ENCODE results near the gene STARD3NL.
"Not testable (repeated sequence)": the region's sequence is repeated elsewhere in the genome, so short reads cannot be mapped to it uniquely, and the experiment has no call there.

The STARD3NL gene

DNA sequence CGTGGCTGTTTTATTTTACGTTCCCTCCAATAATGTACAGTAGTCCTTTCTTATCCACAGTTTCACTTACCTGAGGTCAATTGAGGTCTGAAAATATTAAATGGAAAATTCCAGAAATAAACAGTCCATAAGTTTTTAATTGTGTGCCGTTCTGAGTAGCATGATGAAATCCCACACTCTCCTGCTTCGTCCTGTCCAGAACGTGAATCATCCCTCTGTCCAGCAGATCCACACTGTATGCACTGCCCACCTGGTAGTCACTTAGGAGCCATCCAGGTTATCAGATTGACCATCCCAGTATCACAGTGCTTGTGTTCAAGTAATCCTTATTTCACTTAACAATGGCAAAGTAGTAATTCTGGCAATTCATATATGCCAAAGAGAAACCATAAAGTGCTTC is 46.3 kb downstream of the STARD3NL start:
- no peak for DNase-seq

DNA sequence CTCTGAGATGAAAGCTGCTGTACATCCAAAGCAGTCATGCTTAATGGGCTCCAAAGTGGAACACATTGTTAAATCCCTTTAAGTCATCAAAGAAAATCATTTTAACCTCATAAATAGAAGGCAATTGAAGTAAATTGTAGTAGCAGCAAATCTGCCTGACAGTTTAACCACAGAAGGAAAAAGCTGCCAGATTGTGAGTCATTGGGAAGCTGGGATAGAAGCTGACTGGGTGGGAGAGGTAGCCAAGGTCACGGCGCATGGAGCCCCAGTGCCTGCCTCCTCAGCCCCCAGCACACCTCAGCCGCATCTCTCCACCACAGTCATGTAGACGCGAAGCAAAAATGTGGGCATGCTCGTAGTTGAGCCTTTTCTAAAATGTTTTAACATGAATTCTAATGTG is 51.3 kb downstream of the STARD3NL start:
- no peak for DNase-seq

DNA sequence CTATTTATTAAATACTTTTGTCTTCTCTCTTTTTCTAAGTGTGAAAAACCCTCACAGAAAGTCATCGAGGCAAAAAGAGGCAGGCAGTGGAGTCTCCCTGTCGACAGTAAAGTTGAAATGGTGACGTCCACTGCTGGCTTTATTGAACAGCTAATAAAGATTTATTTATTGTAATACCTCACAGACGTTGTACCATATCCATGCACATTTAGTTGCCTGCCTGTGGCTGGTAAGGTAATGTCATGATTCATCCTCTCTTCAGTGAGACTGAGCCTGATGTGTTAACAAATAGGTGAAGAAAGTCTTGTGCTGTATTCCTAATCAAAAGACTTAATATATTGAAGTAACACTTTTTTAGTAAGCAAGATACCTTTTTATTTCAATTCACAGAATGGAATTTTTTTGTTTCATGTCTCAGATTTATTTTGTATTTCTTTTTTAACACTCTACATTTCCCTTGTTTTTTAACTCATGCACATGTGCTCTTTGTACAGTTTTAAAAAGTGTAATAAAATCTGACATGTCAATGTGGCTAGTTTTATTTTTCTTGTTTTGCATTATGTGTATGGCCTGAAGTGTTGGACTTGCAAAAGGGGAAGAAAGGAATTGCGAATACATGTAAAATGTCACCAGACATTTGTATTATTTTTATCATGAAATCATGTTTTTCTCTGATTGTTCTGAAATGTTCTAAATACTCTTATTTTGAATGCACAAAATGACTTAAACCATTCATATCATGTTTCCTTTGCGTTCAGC is 52.0 kb downstream of the STARD3NL start:
- no peak for DNase-seq

DNA sequence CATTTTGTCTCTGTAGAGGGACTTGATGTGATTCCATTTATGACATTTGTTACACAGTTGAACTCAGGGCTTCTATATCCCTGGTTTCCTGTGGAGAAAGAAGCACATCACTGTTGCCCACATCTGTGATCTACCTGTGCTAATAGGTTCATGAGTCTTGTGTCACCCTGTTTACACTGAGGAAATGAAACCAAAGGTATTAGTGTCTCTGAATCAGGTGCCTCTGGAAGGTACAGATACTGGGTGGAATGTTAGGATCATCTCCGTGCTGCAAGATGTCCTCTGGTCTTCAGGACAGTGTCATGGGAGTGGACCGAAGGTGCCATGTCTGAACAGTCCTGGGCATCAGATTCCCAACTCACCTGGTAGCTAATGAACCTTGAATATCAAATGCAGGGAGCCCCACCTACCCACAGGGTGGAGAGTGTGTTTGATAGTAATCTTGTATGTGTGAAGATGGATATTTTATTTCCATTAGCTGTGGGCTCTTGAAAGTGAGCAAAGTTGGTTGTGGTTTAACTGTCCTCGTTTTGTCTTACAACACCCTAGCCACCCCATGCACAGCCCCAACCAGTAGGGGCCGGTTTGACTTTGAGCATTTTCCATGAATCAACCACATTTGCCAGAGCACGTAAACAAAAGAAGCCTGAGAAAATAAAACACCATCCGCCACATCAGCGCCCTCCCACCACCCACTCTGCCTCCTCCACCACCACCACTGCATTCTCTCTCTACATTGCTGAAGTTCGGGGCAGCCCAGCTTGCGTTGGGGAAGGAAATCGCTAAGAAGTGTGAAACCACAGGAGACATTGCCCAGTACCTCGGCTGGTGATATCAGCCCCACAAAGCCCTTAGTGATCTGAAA is 54.7 kb downstream of the STARD3NL start:
- peak; percentile 81 for DNase-seq

DNA sequence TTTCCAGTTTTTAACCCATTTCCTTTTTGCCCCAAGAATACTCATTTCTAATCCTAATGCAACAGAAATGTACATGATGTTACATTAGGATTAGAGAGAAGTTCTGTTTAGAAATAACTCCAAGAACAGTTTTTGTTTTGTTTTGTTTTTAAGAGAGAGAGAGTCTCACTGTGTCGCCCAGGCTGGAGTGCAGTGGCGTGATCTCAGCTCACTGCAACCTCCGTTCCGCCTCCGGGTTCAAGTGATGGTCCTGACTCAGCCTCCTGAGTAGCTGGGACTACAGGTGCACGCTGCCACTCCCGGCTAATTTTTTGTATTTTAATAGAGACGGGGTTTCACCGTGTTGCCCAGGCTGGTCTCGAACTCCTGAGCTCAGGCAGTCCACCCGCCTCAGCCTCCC is 56.7 kb downstream of the STARD3NL start:
- DNase-seq: not testable (repeated sequence)

DNA sequence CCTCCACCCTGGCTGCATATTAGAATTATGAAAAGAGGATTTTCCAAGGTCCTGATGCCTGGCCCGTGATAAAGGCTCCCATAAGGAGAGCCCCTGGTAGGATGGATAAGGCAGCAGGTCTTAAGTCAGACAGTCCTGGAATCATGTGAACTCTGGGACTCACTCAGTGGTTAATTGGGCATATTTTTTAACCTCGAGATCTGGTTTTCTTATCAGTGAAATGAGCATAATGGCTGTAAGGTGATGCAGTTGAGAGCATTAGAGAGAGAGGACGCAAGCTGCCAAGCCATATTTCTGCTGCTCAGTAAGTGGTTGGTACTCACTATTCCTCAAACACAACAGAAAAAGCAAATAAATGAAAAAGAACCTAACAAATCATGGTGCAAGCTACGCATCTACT is 57.6 kb downstream of the STARD3NL start:
- no peak for DNase-seq

GRCh38 chr7:38239129-38239528 is 61.1 kb downstream of the STARD3NL start:
- not testable (repeated sequence) for DNase-seq

- DNase-seq: no peak
These were observed 63.0 kb downstream of the STARD3NL start for GRCh38 chr7:38241071-38241470.

- peak; percentile 46 for DNase-seq
These were observed 64.8 kb downstream of the STARD3NL start for GRCh38 chr7:38242814-38243213.

- not testable (repeated sequence) for DNase-seq
These were observed 65.3 kb downstream of the STARD3NL start for GRCh38 chr7:38243345-38243744.

- no peak for DNase-seq
These were observed 66.5 kb downstream of the STARD3NL start for GRCh38 chr7:38244516-38244915.

- DNase-seq: peak; percentile 43
These were observed 67.4 kb downstream of the STARD3NL start for GRCh38 chr7:38245409-38245977.

DNA sequence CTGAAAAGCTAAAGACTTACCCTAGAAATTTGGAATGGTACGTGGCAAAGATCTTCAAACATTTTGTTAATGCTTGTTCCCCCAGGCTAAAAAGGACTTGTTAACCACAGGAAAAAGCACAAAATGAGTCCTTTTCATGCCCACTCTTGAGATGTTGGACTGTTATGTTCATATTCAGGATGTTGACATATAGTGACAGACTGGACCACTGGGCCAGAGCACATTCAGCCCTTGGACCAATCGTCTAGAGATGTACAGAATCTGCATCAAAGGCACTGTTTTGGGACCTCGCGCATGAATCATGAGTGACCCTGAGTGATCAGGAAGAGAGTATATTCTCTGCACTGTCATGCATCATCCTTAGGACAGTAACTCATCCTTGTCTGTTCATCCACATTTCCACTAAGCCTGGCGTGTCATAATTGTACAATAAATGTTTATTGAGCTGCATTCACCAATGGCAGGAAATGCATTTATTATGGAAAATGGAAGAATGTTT is 70.1 kb downstream of the STARD3NL start:
- DNase-seq: no peak

GRCh38 chr7:38249849-38250248 is 71.8 kb downstream of the STARD3NL start:
- DNase-seq: not testable (repeated sequence)

DNA sequence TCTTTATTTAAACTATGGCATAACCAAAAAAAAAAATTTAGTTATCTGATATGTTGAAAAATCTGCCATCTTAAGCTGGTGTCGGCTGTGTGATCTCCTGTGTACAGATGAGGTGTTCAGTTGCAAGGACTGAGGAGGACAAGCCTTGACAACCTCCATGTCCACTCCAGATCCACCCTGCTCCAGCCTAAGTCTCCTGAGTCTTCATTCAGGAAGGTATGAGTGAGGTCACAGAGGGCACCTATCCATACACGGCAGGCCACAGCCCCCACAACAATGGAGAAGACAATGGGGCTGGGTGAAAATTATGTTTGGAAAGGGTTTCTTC is 79.3 kb downstream of the STARD3NL start:
- DNase-seq: no peak

DNA sequence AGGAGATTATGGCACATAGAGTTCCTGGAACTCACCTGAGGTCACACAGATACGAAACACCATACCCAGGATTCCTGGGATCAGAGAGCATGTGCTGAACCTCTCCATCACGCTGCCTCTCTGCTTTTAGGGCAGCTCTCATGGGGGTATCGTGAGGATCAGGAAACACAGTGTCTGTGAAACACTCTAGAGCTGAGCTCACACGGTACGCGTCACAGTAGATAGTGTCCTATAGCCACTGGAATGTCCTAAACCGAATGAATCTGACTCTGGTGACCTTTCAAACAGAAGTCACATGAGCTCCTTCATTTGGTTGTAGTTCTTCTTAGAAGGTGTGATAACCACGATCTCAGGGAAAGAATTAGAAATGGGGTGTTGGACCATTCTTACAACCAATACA is 81.1 kb downstream of the STARD3NL start:
- not testable (repeated sequence) for DNase-seq

GRCh38 chr7:38261601-38262000 is 83.6 kb downstream of the STARD3NL start:
- not testable (repeated sequence) for DNase-seq

DNA sequence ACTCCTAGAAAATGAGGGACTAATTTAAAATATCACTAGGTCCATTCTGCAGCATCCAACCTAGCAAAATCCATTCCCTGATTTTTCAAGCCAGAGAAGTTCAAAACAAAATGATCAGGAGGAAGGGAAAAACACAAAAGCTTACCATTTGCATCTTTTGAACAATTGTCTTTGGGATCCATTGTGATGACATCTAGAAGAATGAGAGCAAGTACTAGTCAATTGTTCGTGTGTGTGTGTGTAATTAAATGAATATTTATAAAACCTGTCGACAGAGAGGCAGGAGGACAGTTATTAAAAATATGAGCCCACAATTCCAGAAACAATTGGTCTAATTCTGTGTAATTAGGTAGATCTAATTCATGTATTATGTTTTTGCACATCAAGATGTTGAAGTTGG is 84.0 kb downstream of the STARD3NL start:
- not testable (repeated sequence) for DNase-seq

GRCh38 chr7:38262545-38262944 is 84.5 kb downstream of the STARD3NL start:
- no peak for DNase-seq

GRCh38 chr7:38263274-38263673 is 85.2 kb downstream of the STARD3NL start:
- DNase-seq: not testable (repeated sequence)

GRCh38 chr7:38264602-38265001 is 86.6 kb downstream of the STARD3NL start:
- DNase-seq: not testable (repeated sequence)

DNA sequence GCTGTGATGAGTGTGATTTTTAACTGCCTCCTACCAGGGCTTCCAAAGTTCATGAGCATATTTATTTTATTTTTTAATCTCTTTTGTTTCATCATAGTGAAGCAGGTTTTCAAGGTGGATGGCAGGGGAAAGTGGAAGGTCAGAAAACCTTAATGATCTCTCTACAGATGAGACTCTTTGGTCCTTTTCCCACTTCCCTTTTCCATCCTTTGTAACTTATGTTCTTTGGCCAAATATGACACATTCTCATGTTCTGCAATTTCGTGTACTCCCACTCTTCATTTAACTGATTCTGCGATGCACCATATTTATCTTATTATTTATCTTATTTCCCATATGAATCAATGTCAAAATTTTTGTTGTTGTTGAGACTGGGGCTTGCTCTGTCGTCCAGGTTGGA is 87.9 kb downstream of the STARD3NL start:
- not testable (repeated sequence) for DNase-seq

- not testable (repeated sequence) for DNase-seq
These were observed 91.8 kb downstream of the STARD3NL start for GRCh38 chr7:38269704-38270346.
